H1 (cell line): ENCODE results near the gene NMD3. TPM values are rescaled to one million over a fixed set of nuclear protein-coding genes. Genes with fewer than 3 reads are reported as not detected.

ENCODE experiments used
- ATF3 ChIP-seq: IDR thresholded peaks from 2 replicates; pipeline ENCODE4 v1.6.1; 2011; ENCODE audit warnings: low read depth, mild to moderate bottlenecking, low read length; ENCODE audit not compliant: insufficient read depth
- BACH1 ChIP-seq: IDR thresholded peaks from 2 replicates; pipeline ENCODE4 v1.6.1; 2012; ENCODE audit warnings: low read length, improper control_type of control experiment
- BCL11A ChIP-seq, 2 experiments: IDR thresholded peaks; one replicate each; pipeline ENCODE4 v1.6.1; 2011; ENCODE audit warnings: low read depth in 2 of 2, low read length in 2 of 2, mild to moderate bottlenecking in 2 of 2
- CBX5 ChIP-seq: fragments of 300-800, 300-1000 bp; sonication (generic); IDR thresholded peaks from 2 replicates; pipeline ENCODE4 v1.7.1; 2016; ENCODE audit warnings: antibody characterized with exemption, low read length, low read depth
- HDAC6 ChIP-seq: IDR thresholded peaks from one replicate; pipeline ENCODE4 v1.7.1; 2012; ENCODE audit warnings: low read depth, mild to moderate bottlenecking, inconsistent platforms, low read length, moderate library complexity
- KDM1A ChIP-seq: fragments of 200-600, 300-600 bp; sonication (generic); IDR thresholded peaks from 2 replicates; pipeline ENCODE4 v1.7.1; 2016; ENCODE audit warnings: mild to moderate bottlenecking, low read length, borderline replicate concordance
- KDM4A ChIP-seq: IDR thresholded peaks from one replicate; pipeline ENCODE4 v1.7.1; 2012; ENCODE audit warnings: low read depth, mild to moderate bottlenecking, moderate library complexity, low read length, inconsistent platforms; ENCODE audit not compliant: severe bottlenecking
- RXRA ChIP-seq: IDR thresholded peaks from 2 replicates; pipeline ENCODE4 v1.6.1; 2011; ENCODE audit warnings: low read depth, mild to moderate bottlenecking, low read length, moderate library complexity; ENCODE audit not compliant: insufficient read depth
- SIRT6 ChIP-seq: IDR thresholded peaks from one replicate; pipeline ENCODE4 v1.7.1; 2012; ENCODE audit warnings: low read length, inconsistent platforms
- SP4 ChIP-seq: IDR thresholded peaks from 2 replicates; pipeline ENCODE4 v1.6.1; 2012; ENCODE audit warnings: low read length, inconsistent platforms
- polyA plus RNA-seq, 7 experiments: library from polyadenylated mRNA; depleted of rRNA in 3 of 7; stranded (reverse) in 5 of 7; unstranded in 2 of 7; fragments of >200 nt in 5 of 7; fragments of 200-250 nt in 2 of 7; gene quantifications; 1 replicate in 5 of 7; 2 replicates in 1 of 7; 4 replicates in 1 of 7; pipeline versions ENCODE4 v1.2.1 to v1.2.3, GENCODE V29; 2011 to 2013; ENCODE audit warnings: missing spikeins in 2 of 7, mixed read lengths in 2 of 7
- total RNA-seq: library from RNA; stranded (reverse); fragmentation: NEBNext Ultra II Directional; extraction: Animal tissue kit (Norgen Biotek cat#: 25700); gene quantifications from 2 replicates; pipeline ENCODE4 v1.2.1, GENCODE V29; 2021
- TF ChIP-seq, protein P1 (sequence below): fragments of 300-600 bp; sonication (generic); IDR thresholded peaks from 2 replicates; pipeline ENCODE4 v1.7.1; 2012; ENCODE audit warnings: low read length, moderate library complexity, mild to moderate bottlenecking, inconsistent platforms; ENCODE audit not compliant: insufficient replicate concordance

The NMD3 gene
- total and polyA plus RNA-seq, 2 of the 8 experiments (the other 6 are each of a cell fraction or from before 2014, with no cell fraction given): 12.1 to 64.2 TPM

- TF ChIP-seq, protein P1, sequence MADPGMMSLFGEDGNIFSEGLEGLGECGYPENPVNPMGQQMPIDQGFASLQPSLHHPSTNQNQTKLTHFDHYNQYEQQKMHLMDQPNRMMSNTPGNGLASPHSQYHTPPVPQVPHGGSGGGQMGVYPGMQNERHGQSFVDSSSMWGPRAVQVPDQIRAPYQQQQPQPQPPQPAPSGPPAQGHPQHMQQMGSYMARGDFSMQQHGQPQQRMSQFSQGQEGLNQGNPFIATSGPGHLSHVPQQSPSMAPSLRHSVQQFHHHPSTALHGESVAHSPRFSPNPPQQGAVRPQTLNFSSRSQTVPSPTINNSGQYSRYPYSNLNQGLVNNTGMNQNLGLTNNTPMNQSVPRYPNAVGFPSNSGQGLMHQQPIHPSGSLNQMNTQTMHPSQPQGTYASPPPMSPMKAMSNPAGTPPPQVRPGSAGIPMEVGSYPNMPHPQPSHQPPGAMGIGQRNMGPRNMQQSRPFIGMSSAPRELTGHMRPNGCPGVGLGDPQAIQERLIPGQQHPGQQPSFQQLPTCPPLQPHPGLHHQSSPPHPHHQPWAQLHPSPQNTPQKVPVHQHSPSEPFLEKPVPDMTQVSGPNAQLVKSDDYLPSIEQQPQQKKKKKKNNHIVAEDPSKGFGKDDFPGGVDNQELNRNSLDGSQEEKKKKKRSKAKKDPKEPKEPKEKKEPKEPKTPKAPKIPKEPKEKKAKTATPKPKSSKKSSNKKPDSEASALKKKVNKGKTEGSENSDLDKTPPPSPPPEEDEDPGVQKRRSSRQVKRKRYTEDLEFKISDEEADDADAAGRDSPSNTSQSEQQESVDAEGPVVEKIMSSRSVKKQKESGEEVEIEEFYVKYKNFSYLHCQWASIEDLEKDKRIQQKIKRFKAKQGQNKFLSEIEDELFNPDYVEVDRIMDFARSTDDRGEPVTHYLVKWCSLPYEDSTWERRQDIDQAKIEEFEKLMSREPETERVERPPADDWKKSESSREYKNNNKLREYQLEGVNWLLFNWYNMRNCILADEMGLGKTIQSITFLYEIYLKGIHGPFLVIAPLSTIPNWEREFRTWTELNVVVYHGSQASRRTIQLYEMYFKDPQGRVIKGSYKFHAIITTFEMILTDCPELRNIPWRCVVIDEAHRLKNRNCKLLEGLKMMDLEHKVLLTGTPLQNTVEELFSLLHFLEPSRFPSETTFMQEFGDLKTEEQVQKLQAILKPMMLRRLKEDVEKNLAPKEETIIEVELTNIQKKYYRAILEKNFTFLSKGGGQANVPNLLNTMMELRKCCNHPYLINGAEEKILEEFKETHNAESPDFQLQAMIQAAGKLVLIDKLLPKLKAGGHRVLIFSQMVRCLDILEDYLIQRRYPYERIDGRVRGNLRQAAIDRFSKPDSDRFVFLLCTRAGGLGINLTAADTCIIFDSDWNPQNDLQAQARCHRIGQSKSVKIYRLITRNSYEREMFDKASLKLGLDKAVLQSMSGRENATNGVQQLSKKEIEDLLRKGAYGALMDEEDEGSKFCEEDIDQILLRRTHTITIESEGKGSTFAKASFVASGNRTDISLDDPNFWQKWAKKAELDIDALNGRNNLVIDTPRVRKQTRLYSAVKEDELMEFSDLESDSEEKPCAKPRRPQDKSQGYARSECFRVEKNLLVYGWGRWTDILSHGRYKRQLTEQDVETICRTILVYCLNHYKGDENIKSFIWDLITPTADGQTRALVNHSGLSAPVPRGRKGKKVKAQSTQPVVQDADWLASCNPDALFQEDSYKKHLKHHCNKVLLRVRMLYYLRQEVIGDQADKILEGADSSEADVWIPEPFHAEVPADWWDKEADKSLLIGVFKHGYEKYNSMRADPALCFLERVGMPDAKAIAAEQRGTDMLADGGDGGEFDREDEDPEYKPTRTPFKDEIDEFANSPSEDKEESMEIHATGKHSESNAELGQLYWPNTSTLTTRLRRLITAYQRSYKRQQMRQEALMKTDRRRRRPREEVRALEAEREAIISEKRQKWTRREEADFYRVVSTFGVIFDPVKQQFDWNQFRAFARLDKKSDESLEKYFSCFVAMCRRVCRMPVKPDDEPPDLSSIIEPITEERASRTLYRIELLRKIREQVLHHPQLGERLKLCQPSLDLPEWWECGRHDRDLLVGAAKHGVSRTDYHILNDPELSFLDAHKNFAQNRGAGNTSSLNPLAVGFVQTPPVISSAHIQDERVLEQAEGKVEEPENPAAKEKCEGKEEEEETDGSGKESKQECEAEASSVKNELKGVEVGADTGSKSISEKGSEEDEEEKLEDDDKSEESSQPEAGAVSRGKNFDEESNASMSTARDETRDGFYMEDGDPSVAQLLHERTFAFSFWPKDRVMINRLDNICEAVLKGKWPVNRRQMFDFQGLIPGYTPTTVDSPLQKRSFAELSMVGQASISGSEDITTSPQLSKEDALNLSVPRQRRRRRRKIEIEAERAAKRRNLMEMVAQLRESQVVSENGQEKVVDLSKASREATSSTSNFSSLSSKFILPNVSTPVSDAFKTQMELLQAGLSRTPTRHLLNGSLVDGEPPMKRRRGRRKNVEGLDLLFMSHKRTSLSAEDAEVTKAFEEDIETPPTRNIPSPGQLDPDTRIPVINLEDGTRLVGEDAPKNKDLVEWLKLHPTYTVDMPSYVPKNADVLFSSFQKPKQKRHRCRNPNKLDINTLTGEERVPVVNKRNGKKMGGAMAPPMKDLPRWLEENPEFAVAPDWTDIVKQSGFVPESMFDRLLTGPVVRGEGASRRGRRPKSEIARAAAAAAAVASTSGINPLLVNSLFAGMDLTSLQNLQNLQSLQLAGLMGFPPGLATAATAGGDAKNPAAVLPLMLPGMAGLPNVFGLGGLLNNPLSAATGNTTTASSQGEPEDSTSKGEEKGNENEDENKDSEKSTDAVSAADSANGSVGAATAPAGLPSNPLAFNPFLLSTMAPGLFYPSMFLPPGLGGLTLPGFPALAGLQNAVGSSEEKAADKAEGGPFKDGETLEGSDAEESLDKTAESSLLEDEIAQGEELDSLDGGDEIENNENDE: no peak
- TF ChIP-seq RXRA (no peak), KDM1A (no peak), BCL11A (IDR thresholded peaks at IDR 0.05; ENCODE audit: low read depth in 2 of 2, low read length in 2 of 2) (no peak), ATF3 (no peak), CBX5 (no peak), SP4 (no peak), BACH1 (no peak), HDAC6 (no peak), KDM4A (no peak), SIRT6 (no peak)
Observed at GRCh38 chr3:161212171-161212771, 8.8 kb upstream of the NMD3 start (continued).
